ENCODE measurements around the gene RNPEPL1. TPM values are rescaled to one million over a fixed set of nuclear protein-coding genes. Genes with fewer than 3 reads are reported as not detected.

Gene RNPEPL1
- total RNA-seq, 3 donors from 2014 or later (not counting 1 experiment from before 2014, with no cell fraction given), result 145 to 167 (median 164) TPM

GRCh38 chr2:240594511-240595380, 26.5 kb downstream of the RNPEPL1 start:
- H3K4me1 ChIP-seq (ENCODE audit: control insufficient read depth, insufficient read depth, low read length), result peaks cover 6% of the 10 kb centered on the region
- no peak overlapping the region for H3K4me3 Mint-ChIP-seq
- H3K36me3 Mint-ChIP-seq, result no peaks in the 10 kb centered on the region
- no peaks in the 10 kb centered on the region for H3K27me3 ChIP-seq (ENCODE audit: control insufficient read depth, insufficient read depth, low read length)
- no peaks in the 10 kb centered on the region for H3K9me3 Mint-ChIP-seq
- no peak for DNase-seq
- H3K9me3 ChIP-seq (ENCODE audit: control insufficient read depth, insufficient read depth, low read length), result no peaks in the 10 kb centered on the region
- no peak overlapping the region for H3K4me3 ChIP-seq (ENCODE audit: low read length)
- H3K27ac Mint-ChIP-seq, result no peak overlapping the region
- intact Hi-C loops (cut with micrococcal nuclease), result no loop called here
- peaks cover 68% of the 10 kb centered on the region for H3K36me3 ChIP-seq (ENCODE audit: control insufficient read depth, insufficient read depth, low read length)
- peaks cover 0 to 6% of the 10 kb centered on the region in 2 donors for H3K4me1 Mint-ChIP-seq
- ATAC-seq, result no peak
- no peak overlapping the region for H3K27ac ChIP-seq (ENCODE audit: low read length)
- WGBS (ENCODE audit: insufficient coverage), result 96% methylated on average over 34 of the region's 34 CpGs
- no peak for TF ChIP-seq CTCF (IDR thresholded peaks at IDR 0.05)
- no peaks in the 10 kb centered on the region for H3K27me3 Mint-ChIP-seq (ENCODE audit: low read depth in 2 of 2)

DNA sequence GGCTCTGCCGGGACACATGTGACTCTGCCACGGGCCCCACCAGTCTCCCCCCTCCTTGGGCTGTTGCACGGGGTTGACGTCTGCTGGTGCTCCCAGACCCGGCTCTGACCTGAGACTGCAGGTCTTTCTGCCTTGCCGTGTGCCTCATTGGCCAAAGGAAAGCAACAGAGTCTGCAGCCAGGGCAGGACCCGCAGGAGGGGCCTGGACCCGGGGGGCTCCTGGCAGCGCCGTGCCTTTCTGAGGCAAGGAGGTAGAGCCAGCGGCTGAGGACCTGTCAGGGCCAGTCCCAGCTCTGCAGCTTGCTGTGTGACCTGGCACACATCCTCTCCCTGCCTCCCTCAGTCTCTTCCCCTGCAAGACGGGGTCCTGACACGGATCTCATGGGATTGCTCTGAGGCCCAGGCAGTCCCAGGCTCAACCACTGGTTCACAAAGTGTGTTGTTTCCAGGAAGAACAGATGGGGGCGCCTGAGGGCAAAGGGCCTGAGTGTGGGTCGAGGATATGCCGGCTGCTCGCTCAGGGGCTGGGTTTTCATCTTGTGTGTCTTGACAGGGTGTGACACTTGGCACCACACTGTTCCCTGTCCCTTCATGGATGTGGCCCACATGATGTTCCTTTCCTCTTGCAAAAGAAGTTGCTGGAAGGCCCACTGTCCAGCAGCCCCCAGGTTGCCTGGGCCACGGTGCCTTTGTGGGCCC, 27.2 kb downstream of the RNPEPL1 start:
- no peak for TF ChIP-seq CTCF (IDR thresholded peaks at IDR 0.05)
- no peaks in the 10 kb centered on the region for H3K27me3 Mint-ChIP-seq (ENCODE audit: low read depth in 2 of 2)
- peaks cover 0 to 6% of the 10 kb centered on the region in 2 donors for H3K4me1 Mint-ChIP-seq
- no peaks in the 10 kb centered on the region for H3K9me3 ChIP-seq (ENCODE audit: control insufficient read depth, insufficient read depth, low read length)
- peak in 2 of 3 donors; percentile 58 to 74 for ATAC-seq
- H3K36me3 ChIP-seq (ENCODE audit: control insufficient read depth, insufficient read depth, low read length), result peaks cover 62% of the 10 kb centered on the region
- no peaks in the 10 kb centered on the region for H3K36me3 Mint-ChIP-seq
- peaks cover 6% of the 10 kb centered on the region for H3K4me1 ChIP-seq (ENCODE audit: control insufficient read depth, insufficient read depth, low read length)
- H3K27ac Mint-ChIP-seq, result peak overlapping the region in 1 of 2 donors; percentile 35
- no peaks in the 10 kb centered on the region for H3K9me3 Mint-ChIP-seq
- H3K27ac ChIP-seq (ENCODE audit: low read length), result no peak overlapping the region
- DNase-seq, result peak in 1 of 2 donors; percentile 54
- intact Hi-C loops (cut with micrococcal nuclease), result no loop called here
- H3K4me3 Mint-ChIP-seq, result no peak overlapping the region
- 83% methylated on average over 18 of the region's 18 CpGs for WGBS (ENCODE audit: insufficient coverage)
- H3K27me3 ChIP-seq (ENCODE audit: control insufficient read depth, insufficient read depth, low read length), result no peaks in the 10 kb centered on the region
- no peak overlapping the region for H3K4me3 ChIP-seq (ENCODE audit: low read length)

DNA sequence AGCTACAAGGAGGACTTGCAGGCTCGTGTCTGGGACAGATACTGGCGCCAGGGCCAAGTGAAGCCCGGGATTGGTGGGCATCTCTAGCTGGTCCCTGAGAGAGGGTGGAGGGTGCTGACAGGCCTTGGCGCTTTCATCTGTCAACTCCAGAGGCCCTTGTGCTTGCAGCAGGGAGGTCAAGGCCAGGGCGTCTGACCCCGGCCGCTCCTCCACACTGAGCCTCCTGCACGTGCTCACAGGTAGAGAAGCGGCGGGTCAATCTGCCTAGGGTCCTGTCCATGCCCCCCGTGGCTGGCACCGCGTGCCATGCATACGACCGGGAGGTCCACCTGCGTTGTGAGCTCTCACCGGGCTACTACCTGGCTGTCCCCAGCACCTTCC, 27.8 kb downstream of the RNPEPL1 start:
- Mint-ChIP-seq H3K27me3 (ENCODE audit: low read depth in 2 of 2) (no peaks in the 10 kb centered on the region), H3K9me3 (no peaks in the 10 kb centered on the region), H3K36me3 (no peaks in the 10 kb centered on the region), H3K27ac (peak overlapping the region in 1 of 2 donors; percentile 35), H3K4me3 (no peak overlapping the region), H3K4me1 (peaks cover 0 to 5% of the 10 kb centered on the region in 2 donors)
- no peaks in the 10 kb centered on the region for H3K9me3 ChIP-seq (ENCODE audit: control insufficient read depth, insufficient read depth, low read length)
- H3K27ac ChIP-seq (ENCODE audit: low read length), result no peak overlapping the region
- ATAC-seq (no peak), DNase-seq (no peak)
- 96% methylated on average over 17 of the region's 17 CpGs for WGBS (ENCODE audit: insufficient coverage)
- no peaks in the 10 kb centered on the region for H3K27me3 ChIP-seq (ENCODE audit: control insufficient read depth, insufficient read depth, low read length)
- peaks cover 6% of the 10 kb centered on the region for H3K4me1 ChIP-seq (ENCODE audit: control insufficient read depth, insufficient read depth, low read length)
- no peak overlapping the region for H3K4me3 ChIP-seq (ENCODE audit: low read length)
- TF ChIP-seq CTCF (IDR thresholded peaks at IDR 0.05), result no peak
- peaks cover 57% of the 10 kb centered on the region for H3K36me3 ChIP-seq (ENCODE audit: control insufficient read depth, insufficient read depth, low read length)
- intact Hi-C loops (cut with micrococcal nuclease), result no loop called here
